ENCODE measurements around the gene EML6.
"Not testable (repeated sequence)": the region's sequence is repeated elsewhere in the genome, so short reads cannot be mapped to it uniquely, and the experiment has no call there.

Gene EML6

GRCh38 chr2:54866179-54866578 is 142.7 kb downstream of the EML6 start:
- no peak for DNase-seq
- TF ChIP-seq GATA1 (IDR thresholded peaks at IDR 0.05; ENCODE audit: low read depth, low read length) = no peak
- TF ChIP-seq POLR2A (IDR thresholded peaks at IDR 0.05; ENCODE audit: low read length) = no peak

- no peak for DNase-seq
- TF ChIP-seq GATA1 (IDR thresholded peaks at IDR 0.05; ENCODE audit: low read depth, low read length) (no peak), POLR2A (IDR thresholded peaks at IDR 0.05; ENCODE audit: low read length) (no peak)
Observed at GRCh38 chr2:54866868-54867267, 143.4 kb downstream of the EML6 start.

DNA sequence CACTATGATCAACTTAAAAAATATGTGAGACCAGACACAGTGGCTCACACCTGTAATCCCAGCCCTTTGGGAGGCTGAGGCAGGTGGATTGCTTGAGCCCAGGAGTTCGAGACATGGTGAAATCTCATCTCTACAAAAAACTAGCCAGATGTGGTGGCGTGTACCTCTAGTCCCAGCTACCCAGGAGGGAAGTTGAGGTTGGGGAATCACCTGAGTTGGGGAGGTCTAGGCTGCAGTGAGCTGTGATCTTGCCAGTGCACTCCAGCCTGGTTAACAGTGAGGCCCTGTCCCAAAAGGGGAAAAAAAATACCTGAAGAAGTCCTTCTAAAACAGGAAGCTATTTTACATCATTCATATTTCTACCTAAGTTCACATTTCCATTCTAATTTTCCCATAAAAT is 144.0 kb downstream of the EML6 start:
- no peak for TF ChIP-seq GATA1 (IDR thresholded peaks at IDR 0.05; ENCODE audit: low read depth, low read length)
- TF ChIP-seq POLR2A (IDR thresholded peaks at IDR 0.05; ENCODE audit: low read length) = no peak
- no peak for DNase-seq

DNA sequence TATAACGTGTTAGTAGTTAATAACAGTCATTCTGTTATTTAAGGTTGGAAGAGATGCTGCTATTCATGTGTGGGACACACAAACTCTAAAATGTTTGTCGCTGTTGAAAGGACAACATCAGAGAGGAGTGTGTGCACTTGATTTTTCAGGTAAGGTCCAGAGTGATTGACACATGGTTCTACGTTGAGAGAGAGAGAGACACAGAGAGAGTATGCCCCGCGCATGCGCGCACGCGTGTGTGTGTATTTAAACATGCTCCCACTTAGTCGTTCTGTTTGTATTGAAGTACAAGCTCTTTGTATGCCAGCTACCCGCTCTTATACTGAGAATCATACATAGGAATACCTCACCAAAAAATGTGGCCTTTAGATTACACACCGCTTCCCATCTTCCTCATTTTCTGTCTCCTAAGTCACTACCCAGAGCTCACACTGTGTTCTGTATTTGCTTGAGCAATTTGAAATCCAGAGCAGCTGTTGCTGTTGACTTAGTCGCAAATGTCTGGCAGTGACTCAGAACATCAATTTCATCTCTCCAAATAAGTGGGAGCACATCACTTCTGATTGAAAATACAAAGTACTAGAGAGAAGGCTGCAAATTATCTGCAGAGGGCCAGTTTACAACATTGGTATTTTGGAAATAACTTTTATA is 148.1 kb downstream of the EML6 start:
- no peak for DNase-seq

GRCh38 chr2:54872780-54873179 is 149.3 kb downstream of the EML6 start:
- no peak for TF ChIP-seq GATA1 (IDR thresholded peaks at IDR 0.05; ENCODE audit: low read depth, low read length)
- TF ChIP-seq POLR2A (IDR thresholded peaks at IDR 0.05; ENCODE audit: low read length) = no peak
- no peak for DNase-seq

More for the DNA sequence above, 148.1 kb downstream of the EML6 start:
- TF ChIP-seq GATA1 (IDR thresholded peaks at IDR 0.05; ENCODE audit: low read depth, low read length) (no peak), POLR2A (IDR thresholded peaks at IDR 0.05; ENCODE audit: low read length) (no peak)

DNA sequence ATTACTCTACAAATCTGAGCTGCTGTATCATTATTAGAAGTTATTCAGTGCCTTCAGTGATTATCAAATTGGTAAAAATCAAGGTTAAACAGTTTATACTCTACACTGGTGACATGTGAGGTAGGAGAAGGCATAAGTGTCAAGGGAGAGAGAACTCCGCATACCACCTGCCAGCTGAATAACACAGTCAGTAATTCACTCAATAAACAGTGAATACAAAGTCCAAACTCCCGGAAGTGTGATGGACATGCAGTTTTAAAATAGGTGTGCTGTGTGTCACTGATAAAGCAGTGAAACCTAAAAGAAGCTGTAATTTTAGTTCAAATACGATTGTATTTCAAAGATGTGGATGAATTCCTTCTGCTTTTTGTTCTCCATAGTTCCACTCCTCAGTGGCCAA is 149.8 kb downstream of the EML6 start:
- not testable (repeated sequence) for DNase-seq

GRCh38 chr2:54876764-54877163 is 153.3 kb downstream of the EML6 start:
- TF ChIP-seq GATA1 (IDR thresholded peaks at IDR 0.05; ENCODE audit: low read depth, low read length) (no peak), POLR2A (IDR thresholded peaks at IDR 0.05; ENCODE audit: low read length) (no peak)
- no peak for DNase-seq

DNA sequence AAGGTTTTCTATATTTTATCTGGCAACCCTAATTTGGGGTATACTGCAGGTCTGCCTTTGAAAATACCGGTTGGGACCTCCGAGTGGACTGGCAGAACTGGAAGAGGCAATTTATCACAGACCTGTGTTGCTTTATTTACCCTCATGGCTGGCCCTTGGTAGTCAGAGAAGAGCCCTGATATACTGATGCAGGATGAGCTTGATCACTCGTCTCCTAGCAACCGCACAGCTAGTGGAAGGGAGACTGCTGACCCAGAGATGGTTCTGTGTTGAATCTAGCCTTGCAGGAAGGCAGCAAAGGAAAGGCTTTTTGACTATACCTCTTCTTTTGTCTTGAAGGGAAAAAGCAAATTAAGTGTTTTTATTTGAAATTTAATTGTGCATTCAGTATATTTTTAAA is 154.7 kb downstream of the EML6 start:
- no peak for DNase-seq
- TF ChIP-seq GATA1 (IDR thresholded peaks at IDR 0.05; ENCODE audit: low read depth, low read length) (no peak), POLR2A (IDR thresholded peaks at IDR 0.05; ENCODE audit: low read length) (no peak)

DNA sequence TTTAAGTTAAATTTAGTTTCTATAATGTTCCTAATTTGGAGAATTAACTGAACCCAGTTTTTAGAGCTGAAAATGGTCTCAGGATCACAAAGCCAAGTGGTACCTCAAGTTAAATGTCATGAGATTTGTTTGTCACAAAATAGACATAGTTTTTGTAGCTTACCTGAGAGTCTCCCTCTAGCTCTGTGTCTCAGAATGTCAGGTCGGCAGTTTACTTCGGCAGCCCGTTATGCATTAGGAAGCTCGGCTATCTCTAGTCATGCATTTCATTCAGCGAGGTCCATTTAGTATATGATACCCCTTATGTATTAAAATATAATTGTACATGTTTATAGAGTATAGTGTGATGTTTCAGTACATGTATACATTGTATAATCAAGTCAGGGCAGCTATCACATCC is 155.6 kb downstream of the EML6 start:
- no peak for DNase-seq
- TF ChIP-seq POLR2A (IDR thresholded peaks at IDR 0.05; ENCODE audit: low read length) (no peak), GATA1 (IDR thresholded peaks at IDR 0.05; ENCODE audit: low read depth, low read length) (no peak)

DNA sequence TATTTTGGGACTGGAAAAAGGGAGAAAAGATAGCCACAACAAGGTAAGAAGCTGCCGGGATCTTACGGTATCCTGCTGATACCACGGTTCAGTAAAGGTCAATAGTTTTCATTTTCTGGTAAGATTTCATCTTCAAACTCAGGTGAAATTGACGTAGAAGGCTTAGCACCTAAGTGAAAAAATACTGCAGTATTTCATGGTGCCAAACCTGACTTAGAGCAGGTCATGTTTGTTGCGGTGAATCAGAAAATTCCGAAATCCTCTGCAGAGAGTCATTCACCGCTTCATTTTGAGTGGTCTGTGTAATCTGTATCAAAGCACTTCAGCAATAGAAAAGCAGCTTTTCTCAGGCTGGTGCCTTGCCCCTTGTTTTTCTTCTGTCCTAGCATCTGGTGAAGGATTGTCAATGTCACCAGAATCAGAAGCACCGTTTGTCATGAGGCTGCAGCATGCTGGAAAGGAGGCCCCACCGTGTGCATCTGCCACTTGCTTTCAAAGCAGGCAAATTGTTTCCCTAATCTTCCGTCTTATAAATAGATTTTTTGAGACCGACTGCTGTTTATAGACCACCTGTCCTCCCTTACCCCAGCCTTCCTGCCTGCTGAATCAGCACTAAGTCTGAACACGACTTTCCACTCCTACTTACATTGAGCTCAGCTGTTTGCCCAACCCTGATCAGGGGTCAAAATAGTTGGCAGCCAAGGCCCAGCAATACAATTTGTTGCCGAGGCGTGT is 156.3 kb downstream of the EML6 start:
- no peak for DNase-seq
- TF ChIP-seq GATA1 (IDR thresholded peaks at IDR 0.05; ENCODE audit: low read depth, low read length) (no peak), POLR2A (IDR thresholded peaks at IDR 0.05; ENCODE audit: low read length) (no peak)

DNA sequence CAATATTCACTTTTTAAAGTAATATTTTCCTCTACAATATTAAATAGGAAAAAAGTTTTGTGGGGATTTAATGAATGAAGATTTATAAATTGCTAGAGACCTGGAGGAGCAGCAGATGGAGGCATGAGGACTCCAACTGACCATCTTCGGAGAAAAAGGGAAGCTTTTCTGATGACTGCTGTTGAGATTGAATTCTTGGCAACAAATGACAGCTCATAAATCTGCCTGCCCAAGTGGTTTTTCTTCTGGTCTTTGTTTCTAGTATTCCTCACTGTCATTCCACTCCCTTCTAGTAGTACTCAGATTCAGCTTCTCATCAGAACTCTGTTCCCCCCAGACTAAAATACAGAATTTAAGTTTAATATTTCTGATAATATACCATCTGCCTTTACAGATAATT is 157.0 kb downstream of the EML6 start:
- no peak for TF ChIP-seq GATA1 (IDR thresholded peaks at IDR 0.05; ENCODE audit: low read depth, low read length)
- no peak for TF ChIP-seq POLR2A (IDR thresholded peaks at IDR 0.05; ENCODE audit: low read length)
- no peak for DNase-seq

DNA sequence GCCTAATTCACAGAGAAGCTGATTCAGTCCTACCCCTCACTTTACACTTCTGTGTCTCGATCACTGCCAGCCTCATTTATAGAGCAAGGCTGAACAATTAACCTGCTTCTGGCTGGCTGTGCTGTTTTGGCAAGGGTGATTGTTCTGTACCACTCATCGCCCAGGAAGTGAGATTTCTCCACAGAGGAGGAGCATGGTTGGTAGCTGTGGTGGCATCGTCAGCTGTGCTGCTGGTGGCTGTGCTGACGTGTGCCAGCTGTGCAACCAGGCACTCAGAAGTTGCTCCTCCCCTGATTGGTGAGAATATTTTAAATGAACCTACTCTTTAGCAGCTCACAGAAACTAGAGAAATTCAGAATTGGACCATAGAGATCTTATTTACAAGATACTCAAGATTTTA is 158.3 kb downstream of the EML6 start:
- TF ChIP-seq POLR2A (IDR thresholded peaks at IDR 0.05; ENCODE audit: low read length) (no peak), GATA1 (IDR thresholded peaks at IDR 0.05; ENCODE audit: low read depth, low read length) (no peak)
- DNase-seq = no peak

GRCh38 chr2:54885891-54886290 is 162.4 kb downstream of the EML6 start:
- DNase-seq = no peak
- no peak for TF ChIP-seq GATA1 (IDR thresholded peaks at IDR 0.05; ENCODE audit: low read depth, low read length)
- no peak for TF ChIP-seq POLR2A (IDR thresholded peaks at IDR 0.05; ENCODE audit: low read length)

DNA sequence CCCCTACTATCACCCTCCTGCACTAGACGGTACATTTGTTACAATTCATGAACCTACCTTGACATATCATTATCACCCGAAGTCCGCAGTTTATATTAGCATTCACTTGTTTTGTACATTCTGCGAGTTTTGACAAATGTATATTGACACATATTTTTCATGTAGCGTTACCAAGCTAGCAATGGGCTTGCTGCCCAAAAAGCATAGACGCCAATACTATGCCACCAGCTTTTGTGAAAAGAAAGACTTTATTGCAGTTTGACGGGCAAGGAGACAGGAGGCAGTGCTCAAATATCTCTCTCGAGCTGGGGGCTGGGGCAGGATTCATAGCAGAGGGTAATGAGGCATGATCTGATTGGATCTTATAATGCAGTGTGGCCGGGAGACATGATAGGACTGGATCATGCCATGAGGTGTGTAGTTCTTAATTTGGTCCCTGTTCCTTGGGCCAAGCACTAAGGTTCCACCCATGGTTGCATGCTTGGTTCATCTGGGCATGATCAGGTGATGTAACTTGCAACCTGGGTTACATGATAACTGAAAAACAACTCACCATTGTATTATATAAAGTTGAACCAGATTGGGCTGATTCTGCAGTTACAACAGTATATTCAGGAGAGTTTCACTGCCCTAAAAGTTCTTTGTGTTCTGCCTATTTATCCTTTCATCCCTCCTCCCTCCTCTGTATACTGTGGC is 164.5 kb downstream of the EML6 start:
- no peak for DNase-seq
- TF ChIP-seq GATA1 (IDR thresholded peaks at IDR 0.05; ENCODE audit: low read depth, low read length) = no peak

DNA sequence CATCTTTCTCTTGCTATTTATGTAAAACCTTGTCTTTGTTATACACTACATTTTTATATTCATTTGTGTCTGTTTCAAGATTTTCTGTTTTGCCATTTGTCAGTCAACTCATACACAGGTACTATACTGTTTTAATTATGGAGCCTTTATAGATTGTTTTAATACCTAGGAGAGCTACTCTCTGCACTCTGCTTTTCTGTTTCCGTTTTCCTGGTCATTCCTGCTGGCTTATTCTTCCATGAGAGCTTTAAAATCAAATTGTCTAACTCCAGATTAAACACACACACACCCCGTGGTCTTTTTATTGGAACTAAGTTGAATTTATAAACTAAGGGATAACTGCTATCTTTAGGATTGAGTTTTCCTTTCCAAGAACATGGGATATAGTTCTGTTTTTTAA is 165.6 kb downstream of the EML6 start:
- TF ChIP-seq POLR2A (IDR thresholded peaks at IDR 0.05; ENCODE audit: low read length) (no peak), GATA1 (IDR thresholded peaks at IDR 0.05; ENCODE audit: low read depth, low read length) (no peak)
- DNase-seq = no peak
